Nephron (organoid): Measurements from ENCODE around the gene PHRF1.

Source experiments
- H3K27ac Mint-ChIP-seq, 3 experiments: 2 replicates each; pipeline ENCODE4 v1.8.0; 2020; ENCODE audit warnings: mixed read lengths in 3 of 3, mild to moderate bottlenecking in 2 of 3, moderate library complexity in 1 of 3
- H3K27me3 Mint-ChIP-seq: 2 replicates; pipeline ENCODE4 v1.8.0; 2021; ENCODE audit warnings: low read depth, mild to moderate bottlenecking, moderate library complexity, mixed read lengths
- H3K36me3 Mint-ChIP-seq: 2 replicates; pipeline ENCODE4 v1.8.0; 2020; ENCODE audit warnings: low read depth, mixed read lengths
- H3K4me1 Mint-ChIP-seq: 2 replicates; pipeline ENCODE4 v1.8.0; 2020; ENCODE audit warnings: mixed read lengths
- H3K4me3 Mint-ChIP-seq, 3 experiments: 2 replicates each; pipeline ENCODE4 v1.8.0; 2020; ENCODE audit warnings: mild to moderate bottlenecking in 3 of 3, mixed read lengths in 3 of 3, moderate library complexity in 2 of 3
- H3K9me3 Mint-ChIP-seq: 2 replicates; pipeline ENCODE4 v1.8.0; 2020; ENCODE audit warnings: mixed read lengths
- CTCF ChIP-seq, 3 experiments: fragments of 200-600 bp; sonication (generic); IDR thresholded peaks; one replicate each; pipeline ENCODE4 v1.5.0; 2021; ENCODE audit warnings: antibody characterized with exemption in 3 of 3; ENCODE audit not compliant: unreplicated experiment in 3 of 3

PHRF1 gene

DNA sequence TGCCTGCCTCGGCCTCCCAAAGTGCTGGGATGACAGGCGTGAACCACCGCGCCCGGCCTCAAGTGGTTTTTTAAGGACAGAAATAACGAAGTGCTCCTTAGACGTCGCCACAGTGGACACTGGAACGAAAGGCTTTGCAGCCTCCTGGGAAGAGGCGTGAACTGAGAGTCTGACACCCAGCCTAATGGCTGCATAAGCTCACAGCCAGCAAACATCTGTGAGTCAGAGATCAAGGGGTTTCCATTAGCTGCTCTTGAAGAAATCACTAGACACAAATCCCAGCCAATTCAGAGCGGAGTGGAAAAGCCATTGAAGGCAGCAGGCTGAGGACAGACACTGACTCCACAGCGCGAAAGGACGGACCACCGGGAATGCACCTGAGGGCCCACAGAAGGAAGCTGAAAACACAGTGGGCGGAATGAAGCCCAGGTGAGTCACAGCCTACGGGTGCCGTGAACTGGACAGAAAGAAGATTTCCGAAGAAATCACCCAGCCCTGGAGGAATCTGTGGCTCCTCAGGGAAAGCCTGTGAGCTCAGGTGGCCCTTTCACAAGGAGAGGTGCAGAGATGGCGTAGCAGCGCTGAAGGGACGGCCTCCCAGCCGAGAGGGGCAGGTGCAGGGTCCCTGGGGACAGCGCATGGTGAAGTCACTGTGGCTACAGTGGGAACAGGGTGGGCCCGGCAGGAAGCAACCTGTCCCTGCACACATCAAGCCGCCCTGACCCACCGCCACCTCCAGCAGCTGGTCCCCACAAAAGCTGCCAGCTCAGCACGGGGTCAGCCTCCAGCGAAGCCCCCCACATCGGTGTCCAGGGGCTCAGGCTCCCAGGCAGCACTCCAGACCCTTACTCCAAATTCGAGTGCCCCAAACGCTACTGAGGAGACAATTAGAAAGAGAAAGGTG lies 27.3 kb upstream of the PHRF1 start:
- no peak for TF ChIP-seq CTCF (IDR thresholded peaks at IDR 0.05; ENCODE audit: unreplicated experiment in 3 of 3)
- H3K4me3 Mint-ChIP-seq: no peak overlapping the region
- H3K27me3 Mint-ChIP-seq: peaks cover 21% of the 10 kb centered on the region
- no peaks in the 10 kb centered on the region for H3K9me3 Mint-ChIP-seq
- no peak overlapping the region for H3K27ac Mint-ChIP-seq
- H3K36me3 Mint-ChIP-seq: no peaks in the 10 kb centered on the region
- H3K4me1 Mint-ChIP-seq: no peaks in the 10 kb centered on the region

DNA sequence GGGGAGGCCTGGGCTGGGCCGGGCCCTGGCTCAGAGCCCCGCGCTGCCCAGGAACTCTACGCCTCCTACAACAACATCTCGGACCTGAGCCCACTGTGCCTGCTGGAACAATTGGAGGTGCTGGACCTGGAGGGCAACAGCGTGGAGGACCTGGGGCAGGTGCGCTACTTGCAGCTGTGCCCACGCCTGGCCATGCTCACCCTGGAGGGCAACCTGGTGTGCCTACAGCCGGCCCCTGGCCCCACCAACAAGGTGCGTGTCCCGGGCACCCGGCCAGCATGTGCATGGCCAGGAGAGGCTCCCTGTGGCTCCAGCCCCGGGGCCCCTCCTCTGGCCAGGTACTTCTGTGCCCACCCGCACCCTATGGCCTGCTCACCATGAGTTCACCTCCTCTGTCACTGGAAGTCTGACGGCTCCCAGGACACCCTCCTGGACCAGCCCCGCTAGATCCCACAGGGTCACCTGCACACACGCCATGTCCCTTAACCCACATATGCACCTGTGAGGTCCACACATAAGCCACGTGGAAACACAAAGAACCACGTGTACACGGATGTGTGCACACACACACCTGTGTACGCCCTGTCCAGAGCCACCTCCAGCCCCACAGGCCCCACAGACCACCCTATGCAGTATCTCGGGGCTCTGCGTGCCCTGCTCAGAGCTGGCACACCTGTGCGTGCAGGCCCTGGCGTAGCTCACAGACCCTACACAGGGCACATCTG lies 26.1 kb upstream of the PHRF1 start:
- Mint-ChIP-seq H3K4me1 (no peaks in the 10 kb centered on the region), H3K4me3 (no peak overlapping the region), H3K9me3 (no peaks in the 10 kb centered on the region), H3K27me3 (peaks cover 24% of the 10 kb centered on the region), H3K27ac (no peak overlapping the region), H3K36me3 (no peaks in the 10 kb centered on the region)
- TF ChIP-seq CTCF (IDR thresholded peaks at IDR 0.05; ENCODE audit: unreplicated experiment in 3 of 3): no peak

- no peak overlapping the region for H3K27ac Mint-ChIP-seq
- no peaks in the 10 kb centered on the region for H3K4me1 Mint-ChIP-seq
- H3K9me3 Mint-ChIP-seq: no peaks in the 10 kb centered on the region
- no peak for TF ChIP-seq CTCF (IDR thresholded peaks at IDR 0.05; ENCODE audit: unreplicated experiment in 3 of 3)
- peaks cover 24% of the 10 kb centered on the region for H3K27me3 Mint-ChIP-seq
- H3K4me3 Mint-ChIP-seq: no peak overlapping the region
- no peaks in the 10 kb centered on the region for H3K36me3 Mint-ChIP-seq
These were observed 25.6 kb upstream of the PHRF1 start for GRCh38 chr11:550746-551085.

DNA sequence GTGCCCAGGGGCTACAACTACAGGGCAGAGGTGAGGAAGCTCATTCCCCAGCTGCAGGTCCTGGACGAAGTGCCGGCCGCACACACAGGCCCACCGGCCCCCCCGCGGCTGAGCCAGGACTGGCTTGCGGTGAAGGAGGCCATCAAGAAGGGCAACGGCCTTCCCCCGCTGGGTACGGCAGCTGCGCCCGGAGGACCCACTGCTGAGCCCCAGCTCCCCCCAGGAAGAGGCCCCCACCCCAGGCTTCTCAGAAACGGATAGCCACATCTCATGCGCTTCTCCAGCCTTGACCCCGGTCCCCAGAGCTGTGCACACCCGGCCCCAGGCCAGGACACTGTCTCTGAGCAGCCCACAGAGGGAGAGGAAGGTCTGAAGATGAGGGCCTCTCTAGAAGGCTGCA lies 25.1 kb upstream of the PHRF1 start:
- no peak overlapping the region for H3K4me3 Mint-ChIP-seq
- H3K27ac Mint-ChIP-seq: no peak overlapping the region
- peaks cover 26% of the 10 kb centered on the region for H3K27me3 Mint-ChIP-seq
- no peaks in the 10 kb centered on the region for H3K9me3 Mint-ChIP-seq
- no peak for TF ChIP-seq CTCF (IDR thresholded peaks at IDR 0.05; ENCODE audit: unreplicated experiment in 3 of 3)
- no peaks in the 10 kb centered on the region for H3K4me1 Mint-ChIP-seq
- H3K36me3 Mint-ChIP-seq: no peaks in the 10 kb centered on the region

DNA sequence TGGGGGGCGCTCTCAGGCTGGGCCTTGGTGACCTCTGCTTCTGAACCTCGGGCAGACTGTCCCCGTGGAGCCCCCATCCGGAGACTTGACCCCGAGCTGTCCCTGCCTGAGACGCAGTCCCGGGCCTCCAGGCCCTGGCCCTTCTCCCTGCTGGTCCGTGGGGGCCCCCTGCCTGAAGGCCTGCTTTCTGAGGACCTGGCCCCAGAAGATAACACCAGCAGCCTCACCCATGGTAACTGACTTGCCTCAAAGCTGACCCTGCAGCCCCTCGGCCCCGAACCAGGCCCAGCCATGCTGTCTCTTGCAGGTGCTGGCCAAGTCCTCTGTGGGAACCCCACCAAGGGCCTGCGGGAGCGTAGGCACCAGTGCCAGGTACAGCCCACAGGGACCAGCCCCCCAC lies 24.7 kb upstream of the PHRF1 start:
- TF ChIP-seq CTCF (IDR thresholded peaks at IDR 0.05; ENCODE audit: unreplicated experiment in 3 of 3): no peak
- no peaks in the 10 kb centered on the region for H3K4me1 Mint-ChIP-seq
- H3K27ac Mint-ChIP-seq: no peak overlapping the region

More for the DNA sequence above, 24.7 kb upstream of the PHRF1 start:
- H3K36me3 Mint-ChIP-seq: no peaks in the 10 kb centered on the region
- H3K9me3 Mint-ChIP-seq: no peaks in the 10 kb centered on the region
- no peak overlapping the region for H3K4me3 Mint-ChIP-seq
- H3K27me3 Mint-ChIP-seq: peaks cover 27% of the 10 kb centered on the region
